Liver (tissue), 3 donors: Measurements from ENCODE around the gene HTR3D.

ENCODE experiments used
- ATF3 ChIP-seq: IDR thresholded peaks from 2 replicates; pipeline ENCODE4 v1.6.1; 2016; ENCODE audit warnings: antibody characterized with exemption
- CTCF ChIP-seq: fragments of 150-350 bp; IDR thresholded peaks from 2 replicates; pipeline ENCODE4 v1.5.1; 2017; ENCODE audit warnings: improper control_type of control experiment, low read depth, low read length; ENCODE audit not compliant: missing input control
- FOXA1 ChIP-seq: IDR thresholded peaks from 2 replicates; pipeline ENCODE4 v1.6.1; 2016; ENCODE audit warnings: antibody characterized with exemption
- GABPA ChIP-seq, 2 donors: IDR thresholded peaks in 1 of 2; conservative IDR thresholded peaks in 1 of 2; 2 replicates each; pipeline ENCODE4 v1.6.1; 2016; ENCODE audit warnings: antibody characterized with exemption in 2 of 2, mild to moderate bottlenecking in 1 of 2, moderate library complexity in 1 of 2
- HNF4A ChIP-seq, 2 donors: conservative IDR thresholded peaks; 2 replicates each; pipeline ENCODE4 v1.6.1; 2016; ENCODE audit warnings: antibody characterized with exemption in 2 of 2, mild to moderate bottlenecking in 2 of 2
- JUND ChIP-seq, 2 donors: IDR thresholded peaks; 2 replicates each; pipeline ENCODE4 v1.6.1; 2016; ENCODE audit warnings: antibody characterized with exemption in 2 of 2
- MAX ChIP-seq: IDR thresholded peaks from 2 replicates; pipeline ENCODE4 v1.6.1; 2016; ENCODE audit warnings: antibody characterized with exemption
- RAD21 ChIP-seq, 2 donors: IDR thresholded peaks; 2 replicates each; pipeline ENCODE4 v1.6.1; 2016; ENCODE audit warnings: antibody characterized with exemption in 2 of 2, mild to moderate bottlenecking in 2 of 2
- REST ChIP-seq: IDR thresholded peaks from 2 replicates; pipeline ENCODE4 v1.6.1; 2016; ENCODE audit warnings: antibody characterized with exemption, mild to moderate bottlenecking
- RXRA ChIP-seq, 2 donors: IDR thresholded peaks; 2 replicates each; pipeline ENCODE4 v1.6.1; 2017 to 2018; ENCODE audit warnings: antibody characterized with exemption in 2 of 2, mild to moderate bottlenecking in 1 of 2
- SP1 ChIP-seq: IDR thresholded peaks from 2 replicates; pipeline ENCODE4 v1.6.1; 2018; ENCODE audit warnings: antibody characterized with exemption, mild to moderate bottlenecking
- TAF1 ChIP-seq: conservative IDR thresholded peaks from 2 replicates; pipeline ENCODE4 v1.6.1; 2016; ENCODE audit warnings: antibody characterized with exemption, mild to moderate bottlenecking
- YY1 ChIP-seq: IDR thresholded peaks from 2 replicates; pipeline ENCODE4 v1.6.1; 2016; ENCODE audit warnings: antibody characterized with exemption, mild to moderate bottlenecking
- ZBTB33 ChIP-seq: IDR thresholded peaks from 2 replicates; pipeline ENCODE4 v1.6.1; 2016; ENCODE audit warnings: antibody characterized with exemption
- donor health status: healthy.
- donor health status: healthy.

- TF ChIP-seq CTCF (no peak), JUND (IDR thresholded peaks at IDR 0.05) (no peak), ATF3 (no peak), RAD21 (IDR thresholded peaks at IDR 0.05) (no peak), GABPA (IDR thresholded peaks at IDR 0.05 in 1 of 2, conservative IDR thresholded peaks at IDR 0.05 in 1 of 2) (no peak), TAF1 (no peak), YY1 (no peak), ZBTB33 (no peak), MAX (no peak), RXRA (IDR thresholded peaks at IDR 0.05) (no peak), SP1 (no peak), FOXA1 (no peak), HNF4A (conservative IDR thresholded peaks at IDR 0.05) (no peak), REST (no peak)
Observed at GRCh38 chr3:184011937-184012889, 19.3 kb upstream of the HTR3D start.
